T-helper 1 cell (primary cell): Measurements from ENCODE around the gene DGKA.
"Not testable (repeated sequence)": the region's sequence is repeated elsewhere in the genome, so short reads cannot be mapped to it uniquely, and the experiment has no call there.

ENCODE experiments used
- DNase-seq, 5 donors: peaks; one replicate each; pipeline ENCODE4 v3.0.0-alpha.2; 2012 to 2020

DGKA gene

DNA sequence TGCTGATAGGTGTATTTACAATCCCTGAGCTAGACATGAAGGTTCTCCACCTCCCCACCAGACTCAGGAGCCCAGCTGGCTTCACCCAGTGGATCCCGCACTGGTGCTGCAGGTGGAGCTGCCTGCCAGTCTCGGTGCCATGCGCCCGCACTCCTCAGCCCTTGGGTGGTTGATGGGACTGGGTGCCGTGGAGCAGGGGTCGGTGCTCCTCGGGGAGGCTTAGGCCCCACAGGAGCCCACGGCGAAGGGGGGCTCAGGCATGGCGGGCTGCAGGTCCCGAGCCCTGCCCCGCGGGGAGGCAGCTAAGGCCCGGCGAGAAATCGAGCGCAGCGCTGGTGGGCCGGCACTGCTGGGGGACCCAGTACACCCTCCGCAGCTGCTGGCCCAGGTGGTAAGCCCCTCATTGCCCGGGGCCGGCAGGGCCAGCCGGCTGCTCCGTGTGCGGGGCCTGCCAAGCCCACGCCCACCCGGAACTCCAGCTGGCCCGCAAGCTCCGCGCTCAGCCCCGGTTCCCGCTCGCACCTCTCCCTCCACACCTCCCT, 69.1 kb downstream of the DGKA start:
- not testable (repeated sequence) for DNase-seq

DNA sequence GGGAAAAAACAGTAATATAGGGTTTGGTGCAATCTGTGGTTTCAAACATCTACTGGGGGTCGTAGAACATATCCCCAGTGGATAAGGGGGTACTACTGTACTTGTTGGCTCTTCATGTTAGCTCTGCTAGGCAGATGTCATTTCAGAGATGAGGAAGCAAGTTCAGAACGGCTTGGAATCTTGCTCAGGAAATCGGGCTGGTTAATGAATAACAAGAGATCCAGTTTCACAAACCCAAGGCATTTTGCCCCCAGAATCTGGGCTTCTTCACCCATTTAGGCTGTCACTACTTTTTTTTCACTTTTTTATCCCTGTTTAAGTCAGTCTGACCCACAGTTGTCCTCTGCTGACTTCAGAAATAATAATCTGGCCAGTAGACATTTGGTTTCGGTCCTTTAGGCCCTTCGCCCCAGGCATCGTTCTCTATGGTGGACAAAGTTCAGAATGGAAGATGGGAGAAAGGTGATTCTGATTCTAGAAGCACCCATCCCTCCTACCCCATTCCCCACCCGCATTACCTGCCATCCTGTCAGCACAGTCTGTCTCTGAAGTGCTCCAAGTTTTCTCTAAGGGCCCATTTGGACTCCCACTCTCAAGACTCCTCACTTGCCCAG, 70.6 kb downstream of the DGKA start:
- DNase-seq, result no peak

DNA sequence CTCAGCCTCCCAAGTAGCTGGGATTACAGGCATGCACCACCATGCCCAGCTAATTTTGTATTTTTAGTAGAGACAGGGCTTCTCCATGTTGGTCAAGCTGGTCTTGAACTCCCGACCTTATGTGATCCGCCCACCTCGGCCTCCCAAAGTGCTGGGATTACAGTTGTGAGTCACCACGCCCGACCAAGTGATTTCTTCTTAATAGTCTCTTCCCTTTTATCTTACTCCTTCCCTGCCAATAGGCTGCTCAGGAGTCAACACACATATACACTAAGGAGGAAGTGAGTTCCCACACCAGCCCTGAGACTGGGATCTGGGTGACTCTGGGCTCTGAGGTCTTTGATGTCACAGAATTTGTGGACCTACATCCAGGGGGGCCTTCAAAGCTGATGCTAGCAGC, 72.4 kb downstream of the DGKA start:
- DNase-seq, result not testable (repeated sequence)
